MCF 10A (cell line): ENCODE measurements around the gene SPECC1L. TPM values are rescaled to one million over a fixed set of nuclear protein-coding genes. Genes with fewer than 3 reads are reported as not detected.

Experiments
- BruUV-seq: library from RNA; stranded (reverse); fragments of 400-500 nt; replicated peaks from 2 replicates; lab custom pipeline; 2021; lab: Mats Ljungman, UMichigan
- CTCF ChIA-PET: fragments of 300-600 bp; sonication (Branson Sonifier 250); formaldehyde crosslinking; extraction: SDS; loops from one replicate; lab custom pipeline; 2021; ENCODE audit warnings: antibody characterized with exemption, inconsistent platforms; lab: Yijun Ruan, JAX
- POLR2A ChIA-PET: fragments of 300-600, 350-650 bp; sonication (Branson Sonifier 250); formaldehyde crosslinking; extraction: SDS; loops from one replicate; lab custom pipeline; 2020; ENCODE audit warnings: antibody characterized with exemption, inconsistent platforms; lab: Yijun Ruan, JAX
- DNase-seq: peaks from one replicate; pipeline ENCODE4 v3.0.0-alpha.2; 2018; ENCODE audit not compliant: unreplicated experiment
- H3K27ac Mint-ChIP-seq: one replicate; pipeline ENCODE4 v1.8.0; 2022; ENCODE audit warnings: mild to moderate bottlenecking, low read depth, mixed read lengths; ENCODE audit not compliant: unreplicated experiment
- H3K27me3 Mint-ChIP-seq: one replicate; pipeline ENCODE4 v1.8.0; 2022; ENCODE audit warnings: mixed read lengths; ENCODE audit not compliant: insufficient read depth, unreplicated experiment
- H3K36me3 Mint-ChIP-seq: one replicate; pipeline ENCODE4 v1.8.0; 2022; ENCODE audit warnings: mild to moderate bottlenecking, moderate library complexity, mixed read lengths; ENCODE audit not compliant: insufficient read depth, unreplicated experiment
- H3K4me1 Mint-ChIP-seq: one replicate; pipeline ENCODE4 v1.8.0; 2022; ENCODE audit warnings: mixed read lengths; ENCODE audit not compliant: insufficient read depth, unreplicated experiment
- H3K4me3 Mint-ChIP-seq: one replicate; pipeline ENCODE4 v1.8.0; 2022; ENCODE audit warnings: mild to moderate bottlenecking, moderate library complexity, mixed read lengths; ENCODE audit not compliant: unreplicated experiment
- H3K9me3 Mint-ChIP-seq: one replicate; pipeline ENCODE4 v1.8.0; 2022; ENCODE audit warnings: mixed read lengths; ENCODE audit not compliant: unreplicated experiment
- CTCF ChIP-seq: fragments of 200-600 bp; IDR thresholded peaks from one replicate; pipeline ENCODE4 v1.8.0; 2022; ENCODE audit warnings: antibody characterized with exemption, mild to moderate bottlenecking; ENCODE audit not compliant: unreplicated experiment
- intact Hi-C: fragments of 100-400 bp; cut with micrococcal nuclease; formaldehyde crosslinking; loops from 2 replicates; pipeline ENCODE4 v1.14.1; 2022
- total RNA-seq: library from RNA; stranded (reverse); gene quantifications from 2 replicates; pipeline ENCODE4 v1.2.3, GENCODE V29; 2022

SPECC1L gene
- total RNA-seq, 1 experiment from 2014 or later: 60.4 TPM

- Mint-ChIP-seq H3K4me3 (no peak overlapping the region), H3K36me3 (peaks cover 54% of the 10 kb centered on the region), H3K27ac (no peak overlapping the region), H3K4me1 (no peaks in the 10 kb centered on the region), H3K9me3 (no peaks in the 10 kb centered on the region), H3K27me3 (no peaks in the 10 kb centered on the region)
- ChIA-PET CTCF (interaction anchor here (0.7 kb wide), 1 partner anchor 36 kb away, joined by 3 read pairs; no protein-coding TSS in a partner anchor), POLR2A (no interaction called here)
- BruUV-seq: no TSS peak
- intact Hi-C loops: no loop called here
- no peak for DNase-seq
- TF ChIP-seq CTCF: no peak
These were observed 68.8 kb downstream of the SPECC1L start for GRCh38 chr22:24339452-24339747.

- TF ChIP-seq CTCF: no peak
- no peaks in the 10 kb centered on the region for H3K4me1 Mint-ChIP-seq
- no peak overlapping the region for H3K4me3 Mint-ChIP-seq
- peaks cover 61% of the 10 kb centered on the region for H3K36me3 Mint-ChIP-seq
- H3K27ac Mint-ChIP-seq: no peak overlapping the region
- no peaks in the 10 kb centered on the region for H3K9me3 Mint-ChIP-seq
- intact Hi-C loops: no loop called here
- POLR2A ChIA-PET: interaction anchor here (0.6 kb wide), 1 partner anchor 1277 kb away, joined by 3 read pairs; no protein-coding TSS in a partner anchor
- DNase-seq: no peak
- no TSS peak for BruUV-seq
- CTCF ChIA-PET: interaction anchor here (0.8 to 1.6 kb wide), 3 partner anchors 14 to 180 kb away, joined by 3 to 4 read pairs (median 3); no protein-coding TSS in a partner anchor
- H3K27me3 Mint-ChIP-seq: no peaks in the 10 kb centered on the region
These were observed 71.0 kb downstream of the SPECC1L start for GRCh38 chr22:24341627-24342026.

GRCh38 chr22:24350627-24351026 lies 80.0 kb downstream of the SPECC1L start:
- Mint-ChIP-seq H3K9me3 (peaks cover 10% of the 10 kb centered on the region), H3K4me1 (no peaks in the 10 kb centered on the region), H3K36me3 (peaks cover 71% of the 10 kb centered on the region), H3K4me3 (no peak overlapping the region), H3K27me3 (no peaks in the 10 kb centered on the region), H3K27ac (no peak overlapping the region)
- TF ChIP-seq CTCF: no peak
- ChIA-PET CTCF (no interaction called here), POLR2A (interaction anchor here (0.6 kb wide), 1 partner anchor 712 kb away, joined by 3 read pairs; no protein-coding TSS in a partner anchor)
- no peak for DNase-seq
- BruUV-seq: no TSS peak
- intact Hi-C loops: no loop called here

GRCh38 chr22:24353121-24353520 lies 82.5 kb downstream of the SPECC1L start:
- Mint-ChIP-seq H3K36me3 (peaks cover 54% of the 10 kb centered on the region), H3K27me3 (no peaks in the 10 kb centered on the region)
- POLR2A ChIA-PET: no interaction called here

More at GRCh38 chr22:24353121-24353520, 82.5 kb downstream of the SPECC1L start:
- DNase-seq: no peak
- Mint-ChIP-seq H3K27ac (no peak overlapping the region), H3K4me1 (no peaks in the 10 kb centered on the region), H3K9me3 (peaks cover 10% of the 10 kb centered on the region), H3K4me3 (no peak overlapping the region)
- CTCF ChIA-PET: interaction anchor here (0.8 to 1.3 kb wide), 2 partner anchors 31 to 163 kb away, joined by 3 read pairs; no protein-coding TSS in a partner anchor
- no TSS peak for BruUV-seq
- TF ChIP-seq CTCF: no peak
- intact Hi-C loops: no loop called here
